IPS DF 4.7 (cell line): ENCODE measurements around the gene RASGRF2.

Experiments
- DNase-seq: peaks from one replicate; pipeline ENCODE4 v3.0.0-alpha.2; 2013; ENCODE audit warnings: low spot score; ENCODE audit errors: extremely low read depth

RASGRF2 gene

GRCh38 chr5:81195335-81195929 lies 235.3 kb downstream of the RASGRF2 start:
- DNase-seq, result no peak

DNA sequence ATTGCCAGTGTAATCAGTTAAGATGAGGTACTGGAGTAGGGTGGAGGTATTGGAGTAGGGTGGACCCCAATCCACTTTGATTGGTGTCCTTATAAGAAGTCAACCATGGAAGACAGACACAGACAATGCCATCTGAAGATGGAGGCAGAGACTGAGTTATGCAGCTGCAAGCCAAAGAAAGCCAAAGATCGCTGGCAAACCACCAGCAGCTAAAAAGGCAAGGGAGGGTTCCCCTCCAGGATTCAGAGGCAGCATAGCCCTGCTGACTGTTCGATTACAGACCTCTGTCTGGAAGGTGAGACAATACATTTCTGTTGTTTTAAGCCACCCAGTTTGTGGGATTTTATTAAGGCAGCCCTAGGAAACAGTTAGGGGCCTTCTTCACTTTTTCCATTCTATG lies 242.5 kb downstream of the RASGRF2 start:
- no peak for DNase-seq

DNA sequence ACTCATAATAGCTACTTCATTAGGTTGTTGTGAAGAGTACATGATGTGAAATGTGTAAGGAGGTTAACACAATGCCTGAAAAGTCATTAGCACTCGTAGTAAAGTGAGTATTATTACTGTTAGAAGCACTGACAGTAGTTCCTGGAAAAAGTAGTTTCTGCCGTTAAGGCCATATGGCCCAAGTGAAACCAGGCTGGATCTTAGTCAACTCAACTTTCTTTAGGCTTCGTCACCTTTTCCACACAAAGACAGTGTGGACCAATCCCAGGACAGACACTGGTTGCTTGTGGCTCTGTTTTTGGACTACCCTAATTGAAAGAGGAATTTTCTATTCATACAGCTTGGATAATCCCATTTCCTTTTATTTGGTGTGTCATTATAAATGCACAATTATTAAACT lies 243.6 kb downstream of the RASGRF2 start:
- DNase-seq, result no peak

DNA sequence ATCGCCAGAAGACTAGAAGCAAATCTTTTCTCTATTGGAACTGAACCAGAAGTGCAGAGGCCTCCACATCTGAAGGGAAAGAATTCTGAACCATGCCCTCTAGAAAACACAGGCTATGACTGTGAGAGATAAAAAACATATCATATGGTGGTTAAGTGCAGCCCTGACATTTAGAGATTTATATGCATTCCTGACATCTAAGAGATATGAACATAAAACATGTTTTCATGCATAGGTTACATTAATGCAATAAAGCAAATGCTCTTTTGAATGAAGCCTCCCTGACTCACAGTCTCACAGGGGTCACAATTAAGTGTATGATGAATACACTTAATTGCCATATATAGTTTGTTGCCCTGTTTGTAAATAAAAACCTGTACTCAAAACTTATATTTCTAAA lies 244.0 kb downstream of the RASGRF2 start:
- no peak for DNase-seq

DNA sequence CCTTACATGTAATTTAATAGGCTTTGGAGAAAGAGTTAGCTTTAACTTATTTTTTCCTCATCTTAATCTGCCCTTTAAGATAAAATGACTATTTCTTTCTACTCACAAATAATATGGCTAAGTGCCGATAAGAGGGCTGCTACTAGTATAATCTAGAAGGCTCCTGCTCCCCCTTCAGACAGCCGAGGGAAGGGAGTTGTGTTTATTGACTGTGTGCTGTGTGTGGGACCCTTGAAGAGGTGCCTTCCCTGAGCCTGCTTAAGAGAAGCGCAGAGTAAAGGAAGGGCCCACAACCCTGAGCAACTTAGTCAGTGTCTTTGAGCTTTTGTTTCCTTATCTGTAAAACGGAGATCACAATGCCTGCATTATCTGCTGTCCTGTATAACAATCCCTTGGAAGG lies 244.9 kb downstream of the RASGRF2 start:
- DNase-seq, result no peak

GRCh38 chr5:81207009-81207408 lies 246.8 kb downstream of the RASGRF2 start:
- peak; percentile 11 for DNase-seq

- DNase-seq, result no peak
Observed at GRCh38 chr5:81208904-81209303, 248.7 kb downstream of the RASGRF2 start.

DNA sequence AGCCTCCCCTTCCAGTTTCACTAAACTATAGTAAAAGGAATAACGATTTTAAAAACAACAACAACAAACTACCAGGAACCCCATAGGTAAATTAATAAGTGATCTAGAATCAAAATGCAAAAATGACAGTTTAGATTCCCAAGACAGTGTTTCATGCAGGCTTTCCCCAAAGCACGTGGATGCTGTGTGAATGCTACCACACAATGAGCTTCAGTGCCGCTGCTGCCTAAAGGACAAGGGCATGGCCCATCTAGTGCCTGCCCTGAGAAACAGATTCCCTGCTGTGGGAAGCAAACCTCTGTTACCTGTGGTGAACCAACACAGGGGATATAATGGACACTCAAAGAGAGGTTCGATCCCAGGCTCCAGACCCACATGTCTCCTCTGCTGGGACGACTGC lies 249.2 kb downstream of the RASGRF2 start:
- no peak for DNase-seq

- DNase-seq, result no peak
Observed at GRCh38 chr5:81209869-81210493, 249.8 kb downstream of the RASGRF2 start.

GRCh38 chr5:81212211-81212751 lies 252.1 kb downstream of the RASGRF2 start:
- no peak for DNase-seq

DNA sequence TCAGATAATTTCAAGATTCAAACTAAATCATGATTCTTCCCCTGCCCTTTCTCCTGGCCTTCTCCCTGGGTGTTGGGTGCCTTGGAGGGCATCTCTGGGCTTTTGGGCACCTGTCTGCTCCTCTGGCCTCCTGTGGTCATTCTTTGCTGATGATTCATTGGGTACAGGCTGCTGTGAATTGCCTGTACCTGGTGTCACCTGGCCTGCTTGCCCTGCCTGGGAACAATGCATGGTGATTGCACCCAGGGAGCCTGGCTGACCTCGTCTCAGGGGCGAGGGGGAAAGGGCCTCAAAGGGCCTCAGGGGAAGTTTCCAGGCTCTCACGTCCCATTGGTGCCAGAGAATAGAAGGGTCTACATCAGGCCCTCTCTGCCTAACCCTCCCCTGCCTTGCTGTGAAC lies 252.9 kb downstream of the RASGRF2 start:
- DNase-seq, result no peak

- no peak for DNase-seq
Observed at GRCh38 chr5:81214848-81215247, 254.7 kb downstream of the RASGRF2 start.

- DNase-seq, result no peak
Observed at GRCh38 chr5:81216152-81216551, 256.0 kb downstream of the RASGRF2 start.

- DNase-seq, result no peak
Observed at GRCh38 chr5:81219389-81219788, 259.2 kb downstream of the RASGRF2 start.

DNA sequence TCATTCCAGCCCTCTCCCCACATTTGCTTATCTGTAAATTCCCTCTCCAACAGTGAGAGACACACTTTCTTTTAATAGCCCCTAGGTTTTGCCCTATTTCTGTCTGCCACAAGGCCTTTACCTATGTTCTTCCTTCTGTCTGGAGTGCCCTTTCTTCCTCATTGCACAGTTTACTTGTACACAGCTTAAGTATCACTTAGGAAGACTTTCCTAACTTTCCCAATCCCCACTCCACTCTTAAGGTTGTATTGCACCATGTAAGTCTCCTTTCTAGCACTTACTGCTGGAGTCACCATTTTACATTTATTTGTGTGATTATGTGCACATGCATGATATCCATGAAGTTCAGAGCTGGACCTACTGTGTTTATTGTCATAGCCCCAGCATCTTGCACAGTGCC lies 262.1 kb downstream of the RASGRF2 start:
- no peak for DNase-seq

DNA sequence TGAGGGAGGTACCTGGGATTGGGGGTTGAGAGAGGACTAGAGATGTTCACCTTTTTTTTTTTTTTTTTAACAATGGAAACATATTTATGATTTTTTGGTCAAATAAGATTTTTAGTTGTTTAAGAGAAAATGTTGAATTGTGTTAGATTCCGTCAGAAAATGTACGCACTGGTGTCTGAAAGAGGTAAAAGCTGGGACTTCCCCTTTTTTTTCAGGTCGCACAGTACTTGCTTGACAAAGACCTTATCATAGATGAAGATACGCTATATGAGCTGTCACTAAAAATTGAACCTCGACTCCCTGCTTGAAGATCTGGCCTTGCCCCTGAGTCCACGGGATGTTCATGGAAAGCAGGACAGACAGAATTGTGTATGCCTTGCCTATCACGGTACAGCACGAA lies 265.3 kb downstream of the RASGRF2 start:
- no peak for DNase-seq

DNA sequence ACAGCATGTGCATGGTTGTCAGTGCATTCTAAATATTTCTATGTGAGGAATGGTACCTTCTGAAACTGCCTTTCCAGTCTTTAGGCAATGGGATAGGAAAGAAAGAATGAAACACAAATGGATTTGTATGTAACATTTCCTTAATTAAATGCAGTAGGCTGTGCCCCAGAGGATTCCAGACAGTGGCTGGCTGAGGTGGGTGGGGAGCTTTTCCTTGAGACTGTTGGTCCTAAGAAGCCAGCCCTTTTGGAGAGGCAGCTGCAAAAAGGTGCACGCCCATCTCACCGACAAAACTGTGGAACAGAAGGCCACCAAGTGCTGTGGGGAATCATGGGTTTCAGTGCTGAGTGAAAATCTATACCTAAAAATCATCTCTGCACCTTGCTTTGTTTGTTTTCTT lies 266.1 kb downstream of the RASGRF2 start:
- DNase-seq, result no peak

DNA sequence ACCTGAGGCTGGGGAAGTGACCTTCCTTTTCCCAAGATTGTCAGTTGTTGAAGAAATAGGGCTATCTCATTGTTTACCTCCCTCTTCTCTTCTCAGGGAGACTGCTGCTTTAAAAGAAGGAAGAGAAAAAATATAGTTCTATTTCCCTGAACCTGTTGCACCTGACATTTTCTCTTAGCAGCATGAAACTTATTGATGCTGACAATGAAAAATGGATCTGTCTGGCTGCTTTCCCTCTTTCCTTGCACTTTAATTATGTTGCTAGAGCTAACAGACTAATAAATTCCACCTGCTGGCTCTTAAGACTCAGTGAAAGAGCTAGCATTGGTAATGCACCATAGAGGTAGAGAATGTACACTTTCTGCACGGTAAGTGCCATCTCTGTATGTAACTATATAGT lies 266.8 kb downstream of the RASGRF2 start:
- DNase-seq, result no peak

DNA sequence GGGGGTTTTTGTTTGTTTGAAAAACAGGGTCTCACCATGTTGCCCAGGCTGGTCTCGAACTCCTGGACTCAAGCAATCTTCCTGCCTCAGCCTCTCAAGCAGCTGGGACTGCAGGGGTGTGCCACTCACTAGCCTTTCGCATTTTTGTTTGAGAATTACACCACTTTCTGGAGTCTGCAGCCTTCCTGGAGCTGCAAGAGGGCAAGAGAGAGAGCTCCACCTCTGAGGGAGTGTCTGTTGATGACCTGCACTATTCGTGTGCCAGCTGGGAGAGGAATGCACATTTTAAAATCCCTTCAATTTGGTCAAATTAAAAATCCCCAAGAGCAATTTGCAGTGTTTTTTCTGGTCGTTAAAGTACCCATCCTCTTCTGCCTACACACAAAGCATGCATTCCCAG lies 267.9 kb downstream of the RASGRF2 start:
- no peak for DNase-seq

GRCh38 chr5:81230416-81230815 lies 270.3 kb downstream of the RASGRF2 start:
- DNase-seq, result no peak

- no peak for DNase-seq
Observed at GRCh38 chr5:81232464-81233079, 272.4 kb downstream of the RASGRF2 start.

- DNase-seq, result peak; percentile 51
Observed at GRCh38 chr5:81233080-81233634, 273.0 kb downstream of the RASGRF2 start, which contains the start of gene CKMT2. CKMT2 (plus strand) TSS chr5:81233322; CDS start chr5:81251133, 17,811 bp downstream.
